22Rv1 (cell line): ENCODE measurements around the gene CCL21.
"Not testable (repeated sequence)": the region's sequence is repeated elsewhere in the genome, so short reads cannot be mapped to it uniquely, and the experiment has no call there.

Experiments
- H3K27ac ChIP-seq: fragments of 450-650 bp; 2 replicates; pipeline ENCODE4 v1.5.1; 2017
- CTCF ChIP-seq: fragments of 450-650 bp; IDR thresholded peaks from 2 replicates; pipeline ENCODE4 v1.5.1; 2017; ENCODE audit warnings: mild to moderate bottlenecking
- ZFX ChIP-seq: fragments of 450-650 bp; IDR thresholded peaks from 2 replicates; pipeline ENCODE4 v1.6.1; 2017; ENCODE audit warnings: antibody characterized with exemption, borderline replicate concordance

CCL21 gene

GRCh38 chr9:34734720-34735119 is 24.8 kb upstream of the CCL21 start:
- H3K27ac ChIP-seq = no peak overlapping the region
- TF ChIP-seq CTCF = no peak
- TF ChIP-seq ZFX = no peak

DNA sequence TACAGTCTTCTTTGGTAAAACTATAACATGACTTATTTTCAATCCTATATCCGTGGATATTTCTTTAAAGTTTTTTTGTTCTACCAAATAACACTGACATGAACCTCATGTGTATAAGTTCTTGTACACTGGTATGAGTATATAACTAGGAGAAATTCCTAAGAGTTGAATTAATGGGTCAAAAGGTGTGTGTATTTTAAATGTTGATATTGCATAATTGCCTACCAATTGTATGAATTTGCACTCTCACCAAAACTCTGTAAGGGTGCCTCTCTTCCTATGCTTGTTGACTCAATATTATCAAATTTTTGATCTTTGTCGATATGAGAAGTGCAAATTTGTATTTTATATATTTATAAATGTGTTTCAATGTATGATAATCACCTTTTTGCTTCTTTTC is 22.9 kb upstream of the CCL21 start:
- no peak overlapping the region for H3K27ac ChIP-seq
- TF ChIP-seq ZFX (no peak), CTCF (no peak)

GRCh38 chr9:34732478-34732877 is 22.5 kb upstream of the CCL21 start:
- H3K27ac ChIP-seq = no peak overlapping the region
- no peak for TF ChIP-seq CTCF
- TF ChIP-seq ZFX = no peak

DNA sequence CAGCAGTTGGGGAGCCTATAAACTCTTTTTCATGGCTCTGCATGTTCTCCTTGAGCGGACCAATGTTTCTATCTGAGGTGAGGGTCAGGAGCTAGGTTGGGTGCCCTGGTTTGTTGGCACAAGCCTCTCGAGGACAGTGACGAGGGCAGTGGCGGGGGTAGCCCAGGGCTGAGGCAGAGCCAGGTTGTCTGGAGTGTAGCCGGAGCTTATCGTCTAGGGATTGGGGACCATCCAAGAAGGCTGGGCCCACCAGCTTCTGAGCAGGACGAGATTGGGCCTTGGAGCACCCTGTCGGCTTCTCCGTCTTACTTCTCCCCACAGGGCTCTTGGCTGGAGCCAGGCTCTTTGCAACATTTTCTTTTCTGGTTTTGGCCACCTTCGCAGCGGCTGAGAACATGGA is 13.2 kb upstream of the CCL21 start:
- TF ChIP-seq ZFX = no peak
- TF ChIP-seq CTCF = no peak
- H3K27ac ChIP-seq = no peak overlapping the region

DNA sequence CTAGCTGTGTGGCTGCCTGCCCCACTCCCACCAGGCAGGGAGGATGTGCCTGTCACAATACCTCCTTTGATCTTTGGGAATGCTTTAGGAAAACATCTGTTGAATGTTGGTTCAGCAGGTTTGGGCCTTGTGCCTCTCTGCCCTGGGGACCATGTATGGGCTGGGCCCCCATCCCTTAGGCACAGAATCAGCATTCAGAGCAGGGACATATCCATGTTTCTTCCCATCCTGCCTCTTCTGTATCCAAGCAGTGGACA is 9.8 kb upstream of the CCL21 start:
- H3K27ac ChIP-seq = not testable (repeated sequence)

DNA sequence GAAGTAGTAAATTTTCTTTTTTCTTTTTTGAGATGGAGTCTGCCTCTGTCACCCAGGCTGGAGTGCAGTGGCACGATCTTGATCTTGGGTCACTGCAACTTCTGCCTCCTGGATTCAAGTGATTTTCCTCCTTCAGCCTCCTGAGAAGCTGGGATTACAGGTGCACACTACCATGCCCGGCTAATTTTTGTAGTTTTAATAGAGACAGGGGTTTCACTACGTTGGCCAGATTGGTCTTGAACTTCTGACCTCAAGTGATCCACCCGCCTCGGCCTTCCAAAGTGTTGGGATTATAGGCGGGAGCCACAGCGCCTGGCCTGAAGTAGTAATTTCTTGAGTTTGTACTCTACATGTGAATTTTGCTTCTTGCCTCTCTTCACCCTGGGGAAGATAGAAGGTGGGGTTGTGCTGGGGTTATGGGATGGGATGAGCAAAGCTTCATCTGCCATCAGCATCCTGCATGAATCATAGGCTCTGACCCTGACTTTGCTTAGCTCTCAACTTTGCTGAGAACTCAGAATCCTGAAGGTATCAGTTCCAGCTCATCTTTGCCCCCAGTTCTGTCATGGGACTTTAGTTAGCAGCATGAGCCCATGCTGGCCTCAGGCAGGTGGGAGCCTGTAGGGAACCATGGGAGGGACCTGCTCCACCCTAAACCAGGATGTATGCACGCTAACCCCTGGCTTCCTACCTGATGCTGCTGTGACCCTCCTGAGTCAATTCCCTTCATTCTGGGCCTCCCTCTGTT is 9.3 kb upstream of the CCL21 start:
- TF ChIP-seq ZFX = no peak
- no peak for TF ChIP-seq CTCF
- no peak overlapping the region for H3K27ac ChIP-seq

GRCh38 chr9:34717996-34718614 is 8.2 kb upstream of the CCL21 start:
- no peak overlapping the region for H3K27ac ChIP-seq
- TF ChIP-seq CTCF (no peak), ZFX (no peak)

DNA sequence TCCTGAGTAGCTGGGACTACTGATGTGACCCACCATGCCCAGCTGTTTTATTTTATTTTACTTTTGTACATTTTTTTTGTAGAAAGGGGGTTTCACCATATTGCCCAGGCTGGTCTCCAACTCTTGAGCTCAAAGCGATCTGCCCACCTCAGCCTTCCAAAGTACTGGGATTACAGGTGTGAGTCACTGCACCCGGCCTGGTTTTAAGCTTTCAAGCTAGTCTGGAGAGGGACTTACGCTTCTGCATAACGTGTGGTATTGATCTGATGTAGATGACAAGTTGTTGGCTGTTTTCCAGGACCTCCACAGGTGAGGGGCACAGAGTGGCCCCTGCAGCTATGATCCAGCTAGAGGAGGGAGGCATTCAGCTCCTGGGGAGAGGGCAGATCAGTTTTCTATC is 6.8 kb upstream of the CCL21 start:
- no peak for TF ChIP-seq ZFX
- TF ChIP-seq CTCF = no peak

More for the DNA sequence above, 6.8 kb upstream of the CCL21 start:
- H3K27ac ChIP-seq = no peak overlapping the region
